Fibroblast of lung (primary cell): Measurements from ENCODE around the gene GNPTG.

ENCODE experiments used
- EZH2 ChIP-seq: IDR thresholded peaks from 2 replicates; pipeline ENCODE4 v1.5.1; 2012; ENCODE audit warnings: low read length, control low read depth, mild to moderate bottlenecking; ENCODE audit errors: missing control alignments
- TF ChIP-seq, protein P1 (sequence below), 2 donors: IDR thresholded peaks in 1 of 2; conservative IDR thresholded peaks in 1 of 2; 1 replicate in 1 of 2; 2 replicates in 1 of 2; pipeline ENCODE4 v1.5.1; 2011 to 2012; ENCODE audit warnings: low read length in 2 of 2, control low read depth in 1 of 2, inconsistent platforms in 1 of 2, low read depth in 1 of 2, mild to moderate bottlenecking in 1 of 2

DNA sequence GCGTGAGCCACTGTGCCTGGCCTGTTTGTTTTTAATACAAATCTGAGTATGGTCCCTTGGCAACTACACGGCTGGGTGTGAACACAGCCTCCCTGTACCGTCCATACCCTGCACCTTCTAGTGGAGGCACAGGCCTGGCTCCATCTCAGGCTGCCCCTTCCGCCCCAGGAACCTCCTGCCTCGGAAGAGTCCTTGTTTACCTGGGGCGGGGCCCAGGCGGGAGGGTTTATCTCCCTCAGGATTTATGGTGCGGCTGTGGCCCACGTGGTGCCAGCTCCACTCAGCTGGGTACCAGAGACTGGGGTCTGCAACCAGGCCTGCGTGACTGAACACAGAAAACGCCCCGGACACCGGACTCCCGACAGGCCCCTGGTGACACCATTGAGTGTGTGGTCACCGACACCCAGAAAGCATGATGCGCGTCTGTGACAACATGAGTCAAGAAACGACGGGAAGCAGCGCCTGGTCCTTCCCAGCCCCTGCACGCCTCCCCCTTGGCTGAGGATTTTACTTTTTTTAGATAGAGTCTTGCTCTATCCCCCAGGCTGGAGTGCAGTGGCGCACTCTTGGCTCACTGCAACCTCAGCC is 43.8 kb downstream of the GNPTG start:
- TF ChIP-seq, protein P1, sequence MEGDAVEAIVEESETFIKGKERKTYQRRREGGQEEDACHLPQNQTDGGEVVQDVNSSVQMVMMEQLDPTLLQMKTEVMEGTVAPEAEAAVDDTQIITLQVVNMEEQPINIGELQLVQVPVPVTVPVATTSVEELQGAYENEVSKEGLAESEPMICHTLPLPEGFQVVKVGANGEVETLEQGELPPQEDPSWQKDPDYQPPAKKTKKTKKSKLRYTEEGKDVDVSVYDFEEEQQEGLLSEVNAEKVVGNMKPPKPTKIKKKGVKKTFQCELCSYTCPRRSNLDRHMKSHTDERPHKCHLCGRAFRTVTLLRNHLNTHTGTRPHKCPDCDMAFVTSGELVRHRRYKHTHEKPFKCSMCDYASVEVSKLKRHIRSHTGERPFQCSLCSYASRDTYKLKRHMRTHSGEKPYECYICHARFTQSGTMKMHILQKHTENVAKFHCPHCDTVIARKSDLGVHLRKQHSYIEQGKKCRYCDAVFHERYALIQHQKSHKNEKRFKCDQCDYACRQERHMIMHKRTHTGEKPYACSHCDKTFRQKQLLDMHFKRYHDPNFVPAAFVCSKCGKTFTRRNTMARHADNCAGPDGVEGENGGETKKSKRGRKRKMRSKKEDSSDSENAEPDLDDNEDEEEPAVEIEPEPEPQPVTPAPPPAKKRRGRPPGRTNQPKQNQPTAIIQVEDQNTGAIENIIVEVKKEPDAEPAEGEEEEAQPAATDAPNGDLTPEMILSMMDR (conservative IDR thresholded peaks at IDR 0.05 in 1 of 2, IDR thresholded peaks at IDR 0.05 in 1 of 2; ENCODE audit: low read depth in 1 of 2, low read length in 2 of 2): no peak
- no peak for TF ChIP-seq EZH2
